ENCODE results near the gene DCC.

DNA sequence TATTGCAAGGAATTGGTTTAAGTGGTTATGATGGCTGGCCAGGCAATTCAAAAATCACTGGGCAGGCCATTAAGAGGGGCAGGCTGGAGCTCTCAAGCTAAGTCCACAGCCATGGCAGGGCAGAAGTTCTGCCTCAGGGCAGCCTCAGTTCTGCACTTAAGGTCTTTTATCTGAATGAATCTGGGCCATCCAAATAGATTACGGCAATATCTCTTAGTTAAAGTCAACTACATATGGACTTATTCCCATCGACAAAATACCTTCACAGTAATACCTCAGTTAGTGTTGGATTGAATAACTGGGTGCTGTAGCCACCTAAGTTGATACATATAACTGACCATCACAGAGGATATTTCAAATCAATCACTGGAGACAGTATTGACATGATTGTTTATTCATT lies 979.6 kb downstream of the DCC start:
- TF ChIP-seq CTCF (IDR thresholded peaks at IDR 0.05) (no peak), SREBF2 (IDR thresholded peaks at IDR 0.05) (no peak), POLR2AphosphoS2 (conservative IDR thresholded peaks at IDR 0.05; ENCODE audit: low read length) (no peak), RNF2 (IDR thresholded peaks at IDR 0.05; ENCODE audit: borderline replicate concordance, low read depth) (no peak), MAX (IDR thresholded peaks at IDR 0.05) (no peak), POLR2A (IDR thresholded peaks at IDR 0.05; ENCODE audit: low read length) (no peak), HDAC2 (IDR thresholded peaks at IDR 0.05) (no peak), RFX5 (IDR thresholded peaks at IDR 0.05) (no peak), CBX2 (IDR thresholded peaks at IDR 0.05; ENCODE audit: borderline replicate concordance, low read depth) (no peak), RAD21 (conservative IDR thresholded peaks at IDR 0.05 in 1 of 2, IDR thresholded peaks at IDR 0.05 in 1 of 2) (no peak), KDM1A (IDR thresholded peaks at IDR 0.05; ENCODE audit: low read depth) (no peak), JUN (IDR thresholded peaks at IDR 0.05) (no peak)
- TF ChIP-seq, protein P1, sequence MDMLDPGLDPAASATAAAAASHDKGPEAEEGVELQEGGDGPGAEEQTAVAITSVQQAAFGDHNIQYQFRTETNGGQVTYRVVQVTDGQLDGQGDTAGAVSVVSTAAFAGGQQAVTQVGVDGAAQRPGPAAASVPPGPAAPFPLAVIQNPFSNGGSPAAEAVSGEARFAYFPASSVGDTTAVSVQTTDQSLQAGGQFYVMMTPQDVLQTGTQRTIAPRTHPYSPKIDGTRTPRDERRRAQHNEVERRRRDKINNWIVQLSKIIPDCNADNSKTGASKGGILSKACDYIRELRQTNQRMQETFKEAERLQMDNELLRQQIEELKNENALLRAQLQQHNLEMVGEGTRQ (IDR thresholded peaks at IDR 0.05), result no peak

Measured in A549 (cell line).